ENCODE data around the gene MAGI2.

MAGI2 gene

GRCh38 chr7:78261302-78261701 lies 1192.2 kb downstream of the MAGI2 start:
- H3K4me2 ChIP-seq (ENCODE audit: low read depth, low read length, poor library complexity, severe bottlenecking): no peak overlapping the region
- no peak overlapping the region for H3K4me3 ChIP-seq (ENCODE audit: low read length, poor library complexity, severe bottlenecking)
- H3K4me1 ChIP-seq (ENCODE audit: insufficient read depth, low read length, poor library complexity, severe bottlenecking): no peaks in the 10 kb centered on the region
- no peaks in the 10 kb centered on the region for H4K20me1 ChIP-seq (ENCODE audit: insufficient read depth, low read length, poor library complexity, severe bottlenecking)
- H3K9me2 ChIP-seq (replicated peaks; ENCODE audit: low read depth, low read length): 0 out of 2 replicates have a peak, but pooled peaks cover 6% of the 10 kb centered on the region
- no peaks in the 10 kb centered on the region for H3K79me2 ChIP-seq (ENCODE audit: insufficient read depth, low read length)
- no peak overlapping the region for H3K9ac ChIP-seq (ENCODE audit: low read depth, low read length, poor library complexity, severe bottlenecking)
- no peaks in the 10 kb centered on the region for H3K36me3 ChIP-seq (ENCODE audit: insufficient read depth, low read length)
- no peaks in the 10 kb centered on the region for H3K9me3 ChIP-seq (ENCODE audit: insufficient read depth, low read depth, low read length)
- no peaks in the 10 kb centered on the region for H3F3A ChIP-seq (ENCODE audit: low read depth)
- no peak overlapping the region for H2AFZ ChIP-seq (ENCODE audit: low read length)
- H3K27me3 ChIP-seq (ENCODE audit: insufficient read depth, low read length, poor library complexity, severe bottlenecking): no peaks in the 10 kb centered on the region
- TF ChIP-seq, protein P1, sequence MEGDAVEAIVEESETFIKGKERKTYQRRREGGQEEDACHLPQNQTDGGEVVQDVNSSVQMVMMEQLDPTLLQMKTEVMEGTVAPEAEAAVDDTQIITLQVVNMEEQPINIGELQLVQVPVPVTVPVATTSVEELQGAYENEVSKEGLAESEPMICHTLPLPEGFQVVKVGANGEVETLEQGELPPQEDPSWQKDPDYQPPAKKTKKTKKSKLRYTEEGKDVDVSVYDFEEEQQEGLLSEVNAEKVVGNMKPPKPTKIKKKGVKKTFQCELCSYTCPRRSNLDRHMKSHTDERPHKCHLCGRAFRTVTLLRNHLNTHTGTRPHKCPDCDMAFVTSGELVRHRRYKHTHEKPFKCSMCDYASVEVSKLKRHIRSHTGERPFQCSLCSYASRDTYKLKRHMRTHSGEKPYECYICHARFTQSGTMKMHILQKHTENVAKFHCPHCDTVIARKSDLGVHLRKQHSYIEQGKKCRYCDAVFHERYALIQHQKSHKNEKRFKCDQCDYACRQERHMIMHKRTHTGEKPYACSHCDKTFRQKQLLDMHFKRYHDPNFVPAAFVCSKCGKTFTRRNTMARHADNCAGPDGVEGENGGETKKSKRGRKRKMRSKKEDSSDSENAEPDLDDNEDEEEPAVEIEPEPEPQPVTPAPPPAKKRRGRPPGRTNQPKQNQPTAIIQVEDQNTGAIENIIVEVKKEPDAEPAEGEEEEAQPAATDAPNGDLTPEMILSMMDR (conservative IDR thresholded peaks at IDR 0.05; ENCODE audit: low read length): no peak
- TF ChIP-seq EZH2phosphoT487 (IDR thresholded peaks at IDR 0.05; ENCODE audit: borderline replicate concordance): no peak

- no peaks in the 10 kb centered on the region for H3F3A ChIP-seq (ENCODE audit: low read depth)
- no peaks in the 10 kb centered on the region for H3K36me3 ChIP-seq (ENCODE audit: insufficient read depth, low read length)
- no peaks in the 10 kb centered on the region for H3K27me3 ChIP-seq (ENCODE audit: insufficient read depth, low read length, poor library complexity, severe bottlenecking)
- no peaks in the 10 kb centered on the region for H3K4me1 ChIP-seq (ENCODE audit: insufficient read depth, low read length, poor library complexity, severe bottlenecking)
- no peak overlapping the region for H3K4me3 ChIP-seq (ENCODE audit: low read length, poor library complexity, severe bottlenecking)
- no peak overlapping the region for H3K4me2 ChIP-seq (ENCODE audit: low read depth, low read length, poor library complexity, severe bottlenecking)
- no peaks in the 10 kb centered on the region for H4K20me1 ChIP-seq (ENCODE audit: insufficient read depth, low read length, poor library complexity, severe bottlenecking)
- TF ChIP-seq, protein P1 (conservative IDR thresholded peaks at IDR 0.05; ENCODE audit: low read length): no peak
- TF ChIP-seq EZH2phosphoT487 (IDR thresholded peaks at IDR 0.05; ENCODE audit: borderline replicate concordance): no peak
- H3K79me2 ChIP-seq (ENCODE audit: insufficient read depth, low read length): no peaks in the 10 kb centered on the region
- H2AFZ ChIP-seq (ENCODE audit: low read length): no peak overlapping the region
- H3K9ac ChIP-seq (ENCODE audit: low read depth, low read length, poor library complexity, severe bottlenecking): no peak overlapping the region
- no peaks in the 10 kb centered on the region for H3K9me3 ChIP-seq (ENCODE audit: insufficient read depth, low read depth, low read length)
- H3K9me2 ChIP-seq (replicated peaks; ENCODE audit: low read depth, low read length): 0 out of 2 replicates have a peak, but pooled peaks cover 6% of the 10 kb centered on the region
Measured at GRCh38 chr7:78260826-78261225, 1192.6 kb downstream of the MAGI2 start.

DNA sequence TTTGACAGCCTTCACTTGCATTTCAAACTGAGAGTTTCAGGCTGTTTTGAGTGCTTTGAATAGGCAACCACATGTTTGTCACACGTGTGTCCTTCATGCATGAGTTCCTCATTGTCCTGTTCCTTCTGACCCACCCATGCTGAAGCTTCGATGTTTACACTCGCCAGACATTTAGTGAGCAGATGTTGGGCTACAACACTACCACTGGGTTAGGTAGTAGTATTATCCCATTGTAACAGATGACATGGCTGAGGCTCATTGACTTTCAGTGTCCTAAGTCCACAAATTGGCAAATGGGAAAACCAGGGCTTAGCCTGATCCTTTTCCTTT lies 1198.8 kb downstream of the MAGI2 start:
- no peak for TF ChIP-seq EZH2phosphoT487 (IDR thresholded peaks at IDR 0.05; ENCODE audit: borderline replicate concordance)
- TF ChIP-seq, protein P1 (conservative IDR thresholded peaks at IDR 0.05; ENCODE audit: low read length): no peak

More for the DNA sequence above, 1198.8 kb downstream of the MAGI2 start:
- no peaks in the 10 kb centered on the region for H3F3A ChIP-seq (ENCODE audit: low read depth)
- H3K4me1 ChIP-seq (ENCODE audit: insufficient read depth, low read length, poor library complexity, severe bottlenecking): no peaks in the 10 kb centered on the region
- H3K9ac ChIP-seq (ENCODE audit: low read depth, low read length, poor library complexity, severe bottlenecking): no peak overlapping the region
- no peaks in the 10 kb centered on the region for H3K9me3 ChIP-seq (ENCODE audit: insufficient read depth, low read depth, low read length)
- H4K20me1 ChIP-seq (ENCODE audit: insufficient read depth, low read length, poor library complexity, severe bottlenecking): no peaks in the 10 kb centered on the region
- 0 out of 2 replicates have a peak, but pooled peaks cover 6% of the 10 kb centered on the region for H3K9me2 ChIP-seq (replicated peaks; ENCODE audit: low read depth, low read length)
- H2AFZ ChIP-seq (ENCODE audit: low read length): no peak overlapping the region
- no peak overlapping the region for H3K4me3 ChIP-seq (ENCODE audit: low read length, poor library complexity, severe bottlenecking)
- no peaks in the 10 kb centered on the region for H3K27me3 ChIP-seq (ENCODE audit: insufficient read depth, low read length, poor library complexity, severe bottlenecking)
- H3K79me2 ChIP-seq (ENCODE audit: insufficient read depth, low read length): no peaks in the 10 kb centered on the region
- no peaks in the 10 kb centered on the region for H3K36me3 ChIP-seq (ENCODE audit: insufficient read depth, low read length)
- H3K4me2 ChIP-seq (ENCODE audit: low read depth, low read length, poor library complexity, severe bottlenecking): no peak overlapping the region

Measured in Loucy (cell line).